ENCODE measurements around the gene TRDMT1.

DNA sequence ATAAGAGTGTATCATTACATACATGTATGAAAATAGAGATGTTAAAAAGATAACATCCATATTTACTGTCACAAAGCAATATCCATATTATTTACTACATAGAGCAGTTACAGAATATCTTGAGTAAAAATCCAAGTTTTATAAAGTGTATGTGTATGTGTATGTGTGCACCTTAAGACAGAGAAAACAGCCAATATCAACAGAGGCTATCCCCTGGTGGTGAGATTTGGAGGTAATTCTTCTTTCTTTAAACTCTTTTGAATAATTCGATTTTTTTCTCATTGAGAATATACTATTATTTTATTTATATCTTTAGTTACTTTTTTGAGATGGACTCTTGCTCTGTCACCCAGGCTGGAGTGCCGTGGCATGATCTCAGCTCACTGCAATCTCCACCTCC, 18.4 kb downstream of the TRDMT1 start:
- no peak for TF ChIP-seq EZH2 (IDR thresholded peaks at IDR 0.05; ENCODE audit: low read depth)
- TF ChIP-seq, protein P1, sequence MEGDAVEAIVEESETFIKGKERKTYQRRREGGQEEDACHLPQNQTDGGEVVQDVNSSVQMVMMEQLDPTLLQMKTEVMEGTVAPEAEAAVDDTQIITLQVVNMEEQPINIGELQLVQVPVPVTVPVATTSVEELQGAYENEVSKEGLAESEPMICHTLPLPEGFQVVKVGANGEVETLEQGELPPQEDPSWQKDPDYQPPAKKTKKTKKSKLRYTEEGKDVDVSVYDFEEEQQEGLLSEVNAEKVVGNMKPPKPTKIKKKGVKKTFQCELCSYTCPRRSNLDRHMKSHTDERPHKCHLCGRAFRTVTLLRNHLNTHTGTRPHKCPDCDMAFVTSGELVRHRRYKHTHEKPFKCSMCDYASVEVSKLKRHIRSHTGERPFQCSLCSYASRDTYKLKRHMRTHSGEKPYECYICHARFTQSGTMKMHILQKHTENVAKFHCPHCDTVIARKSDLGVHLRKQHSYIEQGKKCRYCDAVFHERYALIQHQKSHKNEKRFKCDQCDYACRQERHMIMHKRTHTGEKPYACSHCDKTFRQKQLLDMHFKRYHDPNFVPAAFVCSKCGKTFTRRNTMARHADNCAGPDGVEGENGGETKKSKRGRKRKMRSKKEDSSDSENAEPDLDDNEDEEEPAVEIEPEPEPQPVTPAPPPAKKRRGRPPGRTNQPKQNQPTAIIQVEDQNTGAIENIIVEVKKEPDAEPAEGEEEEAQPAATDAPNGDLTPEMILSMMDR (conservative IDR thresholded peaks at IDR 0.05), result no peak; the same call in 1 of the 2 replicates
